KBM-7 (cell line): ENCODE results near the gene SLC9A8.

Experiments
- DNase-seq: peaks from one replicate; pipeline ENCODE4 v3.0.0-alpha.2; 2015
- in situ Hi-C: fragments of 300-500 bp; cut with MboI; formaldehyde crosslinking; loops from 2 replicates; pipeline ENCODE4 v1.14.3; 2020; ENCODE audit warnings: low sequenced_read_pairs, low pct_unique_long_range_greater_than_20kb, mixed read lengths

Gene SLC9A8

GRCh38 chr20:49904440-49905214, 92.0 kb downstream of the SLC9A8 start:
- DNase-seq = no peak
- in situ Hi-C loops = no loop called here

- no peak for DNase-seq
- in situ Hi-C loops = no loop called here
Measured at GRCh38 chr20:49905415-49906091, 92.9 kb downstream of the SLC9A8 start.

DNA sequence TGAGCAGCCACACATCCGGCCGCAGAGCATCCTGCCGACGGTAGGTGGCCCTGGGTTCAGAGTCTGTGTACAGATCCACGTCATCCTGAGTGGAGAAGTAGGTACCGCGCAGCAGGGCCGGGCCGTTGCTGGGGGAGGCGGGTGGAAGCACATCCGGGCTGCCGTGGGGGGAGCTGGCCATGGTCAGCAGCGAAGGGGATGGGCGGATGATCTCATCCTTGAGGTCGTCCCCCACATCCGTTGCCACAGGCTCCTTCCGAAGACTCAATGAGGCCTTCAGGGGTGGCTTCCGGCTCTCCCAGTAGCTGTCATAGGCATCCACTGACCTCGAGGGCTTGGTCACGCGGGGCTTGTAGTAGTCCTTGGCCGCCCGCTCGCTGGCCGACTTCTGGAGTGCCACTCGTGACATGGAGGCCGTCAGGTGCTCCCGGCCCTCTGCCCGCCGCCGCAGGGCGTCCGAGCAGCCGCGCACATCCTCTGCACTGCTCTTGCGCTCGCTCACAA, 93.5 kb downstream of the SLC9A8 start:
- in situ Hi-C loops = no loop called here
- DNase-seq = no peak

DNA sequence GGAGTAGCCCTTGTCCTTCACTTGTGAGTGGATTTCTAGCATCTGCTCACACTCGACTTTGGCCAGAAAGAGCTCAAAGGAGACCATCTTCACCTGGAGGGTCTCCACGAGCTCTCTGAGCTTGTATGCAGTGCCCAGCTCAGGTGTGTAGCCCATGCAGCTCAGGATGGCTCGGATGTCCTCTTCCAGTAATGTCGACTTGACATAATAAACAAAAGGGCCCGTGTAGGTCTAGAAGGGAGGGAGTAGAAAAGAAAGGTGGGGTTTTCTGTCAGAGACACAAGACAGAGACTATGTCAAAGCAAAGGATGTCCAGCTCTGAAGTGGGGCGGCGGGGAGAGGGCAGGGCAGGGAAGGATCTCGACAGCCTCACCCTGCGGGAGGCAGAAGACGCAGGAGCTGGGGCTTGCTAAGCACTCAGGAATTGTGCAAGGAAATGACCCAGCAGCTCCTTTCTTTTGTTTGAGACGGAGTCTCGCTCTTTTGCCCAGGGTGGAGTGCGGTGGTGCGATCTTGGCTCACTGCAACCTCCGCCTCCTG, 94.1 kb downstream of the SLC9A8 start:
- in situ Hi-C loops = no loop called here
- DNase-seq = no peak

GRCh38 chr20:49907405-49908257, 95.0 kb downstream of the SLC9A8 start:
- in situ Hi-C loops = no loop called here
- no peak for DNase-seq

DNA sequence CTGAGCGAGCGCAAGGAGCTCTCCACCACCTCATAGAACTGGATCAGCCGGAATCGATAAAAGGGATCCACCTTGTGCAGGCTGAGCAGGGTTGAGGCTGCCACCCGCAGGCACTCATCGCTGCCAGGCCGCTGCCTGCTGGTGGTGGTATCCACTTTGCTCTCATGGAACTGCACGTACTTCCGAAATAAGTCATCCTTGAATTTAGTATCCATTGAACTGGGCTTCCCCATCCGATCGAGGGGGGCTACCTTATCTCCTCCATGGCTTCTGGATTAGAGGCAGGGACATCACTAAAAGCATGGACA, 95.6 kb downstream of the SLC9A8 start:
- no peak for DNase-seq
- in situ Hi-C loops = no loop called here

DNA sequence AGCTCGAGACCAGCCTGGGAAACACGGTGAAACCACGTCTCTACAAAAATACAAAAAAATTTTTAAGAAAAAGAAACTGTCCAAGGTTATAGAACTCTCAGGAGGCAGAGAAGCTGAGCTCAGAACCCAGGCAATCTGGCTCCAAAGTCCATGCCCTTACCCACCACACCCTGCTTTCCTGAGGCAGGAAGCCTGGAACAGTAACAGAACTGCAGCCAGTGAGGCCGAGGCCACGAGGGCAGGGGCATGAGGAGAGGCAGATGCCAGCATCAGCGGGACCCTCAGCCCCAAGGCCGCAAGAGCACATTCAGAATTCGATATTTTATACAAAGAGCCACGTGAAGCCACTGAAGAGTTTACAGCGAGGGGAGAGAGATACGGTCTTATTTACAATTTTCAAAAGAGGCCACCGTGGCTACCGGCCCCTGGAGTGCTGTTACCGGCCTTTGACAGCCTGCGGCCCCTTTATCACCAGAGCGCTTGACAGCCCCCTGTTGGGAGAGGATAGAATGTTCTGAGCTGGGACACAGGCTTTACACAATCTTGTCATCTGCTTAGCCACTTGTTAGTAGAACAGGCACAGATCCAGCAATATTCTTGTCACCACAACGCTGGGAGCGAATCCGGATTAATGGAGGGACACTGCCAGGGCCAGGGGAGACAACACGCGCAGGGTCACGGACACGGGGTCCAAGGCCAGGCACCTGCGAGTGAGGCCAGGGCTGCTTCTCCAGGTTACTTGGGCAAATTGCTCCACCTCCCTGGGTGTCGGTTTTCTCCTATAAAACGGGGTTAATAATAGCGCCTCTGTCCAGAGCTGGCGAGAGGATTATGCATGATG, 97.1 kb downstream of the SLC9A8 start:
- no peak for DNase-seq
- in situ Hi-C loops = no loop called here

GRCh38 chr20:49910340-49910706, 97.7 kb downstream of the SLC9A8 start:
- in situ Hi-C loops = no loop called here
- DNase-seq = no peak

GRCh38 chr20:49913399-49914047, 100.9 kb downstream of the SLC9A8 start:
- in situ Hi-C loops = no loop called here
- DNase-seq = no peak

DNA sequence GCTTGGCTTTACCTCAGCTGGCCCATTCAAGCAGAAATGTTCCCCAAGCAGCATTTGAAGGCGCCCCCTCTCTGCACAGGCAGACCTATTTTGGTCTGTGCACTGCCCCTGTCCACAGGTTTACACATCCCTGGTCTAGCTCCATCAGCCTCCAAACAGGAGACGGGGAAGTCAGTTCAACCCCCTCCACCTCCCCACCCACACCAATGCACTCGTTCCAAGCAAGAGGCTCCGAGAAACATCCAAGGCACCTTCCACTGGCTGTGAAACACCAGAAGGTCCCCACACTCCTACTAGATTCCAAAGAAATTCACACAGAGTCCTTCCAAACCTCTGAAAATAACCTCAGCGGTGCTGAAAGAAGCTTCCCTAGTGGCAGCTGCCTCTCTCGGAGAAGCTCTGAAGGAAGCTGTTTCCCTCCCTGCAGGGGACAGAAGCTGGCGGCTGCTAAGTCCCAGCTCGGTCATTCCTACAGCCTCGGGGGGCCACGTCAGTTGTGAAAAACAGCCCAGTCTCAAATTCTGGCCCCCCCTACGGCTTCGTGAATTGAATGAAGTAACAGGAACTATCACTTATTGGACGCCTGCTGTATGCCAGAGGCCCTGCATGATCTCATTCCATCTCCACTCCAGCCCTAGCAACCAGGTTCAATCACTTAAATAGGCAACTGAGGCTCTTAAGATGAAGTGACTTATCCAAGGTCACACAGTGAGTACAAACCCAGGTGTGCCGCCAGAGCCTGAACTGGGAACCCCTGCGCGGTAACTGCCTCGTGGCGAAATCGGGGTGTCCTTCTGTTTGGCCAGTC, 101.9 kb downstream of the SLC9A8 start:
- in situ Hi-C loops = no loop called here
- peak; percentile 36 for DNase-seq

DNA sequence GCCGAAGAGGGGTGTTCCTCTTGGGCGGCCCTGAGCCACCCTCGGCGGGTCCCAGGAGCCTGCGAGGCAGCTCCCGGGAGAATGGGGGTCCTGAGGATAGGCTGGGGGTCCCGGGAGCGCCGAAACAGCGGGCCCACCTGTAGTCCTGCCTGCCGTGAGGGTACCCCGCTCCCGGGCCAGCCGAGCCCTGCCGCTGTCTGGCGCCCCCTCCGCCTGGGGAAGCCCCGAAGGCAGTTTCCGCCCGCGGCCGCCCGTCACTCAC, 102.4 kb downstream of the SLC9A8 start:
- no peak for DNase-seq
- in situ Hi-C loops = no loop called here

DNA sequence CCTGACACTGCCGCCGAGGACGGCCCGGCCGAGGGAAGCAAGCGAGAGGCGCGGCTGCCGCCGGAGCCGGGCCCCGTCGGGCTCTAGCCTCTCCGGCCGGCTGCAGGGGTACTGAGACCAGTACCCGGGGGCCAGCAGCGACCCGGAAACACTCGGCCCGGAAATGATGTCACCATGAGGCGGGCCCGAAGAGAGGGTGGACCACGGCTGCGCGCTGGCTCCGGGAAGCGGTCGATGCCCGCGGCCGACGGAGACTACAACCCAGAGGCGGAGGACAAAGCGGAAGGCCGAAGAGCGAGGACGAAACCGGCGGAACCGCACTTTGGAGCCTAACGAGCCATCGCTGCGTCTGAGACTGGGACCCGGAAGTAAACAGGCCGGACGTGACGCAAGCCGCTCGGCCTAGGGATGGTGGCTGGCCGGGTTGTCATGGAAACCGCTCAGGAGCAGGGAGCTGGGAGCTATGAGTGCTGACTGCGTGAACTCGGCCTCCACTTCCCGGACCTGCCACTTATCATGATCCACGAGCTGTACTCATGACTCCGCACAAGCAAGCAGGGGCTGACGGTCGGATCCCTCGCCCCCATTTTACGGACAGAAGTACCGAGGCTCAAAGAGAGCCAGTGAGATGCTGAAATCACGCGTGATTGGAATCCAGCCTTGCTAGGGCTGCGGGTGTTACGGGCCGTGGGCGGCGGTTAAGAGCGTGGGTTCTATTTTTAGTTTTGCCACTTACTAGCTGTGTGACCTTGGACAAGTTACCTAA, 102.9 kb downstream of the SLC9A8 start, which contains the start of gene SPATA2:
Gene SPATA2, minus strand, starts transcription at position 150 of the 766 bp plus-strand sequence. CDS start 7,039 bp downstream, outside the sequence.
- peak; percentile 95 for DNase-seq
- in situ Hi-C loops = no loop called here

GRCh38 chr20:49916146-49917002, 103.7 kb downstream of the SLC9A8 start:
- in situ Hi-C loops = no loop called here
- no peak for DNase-seq

DNA sequence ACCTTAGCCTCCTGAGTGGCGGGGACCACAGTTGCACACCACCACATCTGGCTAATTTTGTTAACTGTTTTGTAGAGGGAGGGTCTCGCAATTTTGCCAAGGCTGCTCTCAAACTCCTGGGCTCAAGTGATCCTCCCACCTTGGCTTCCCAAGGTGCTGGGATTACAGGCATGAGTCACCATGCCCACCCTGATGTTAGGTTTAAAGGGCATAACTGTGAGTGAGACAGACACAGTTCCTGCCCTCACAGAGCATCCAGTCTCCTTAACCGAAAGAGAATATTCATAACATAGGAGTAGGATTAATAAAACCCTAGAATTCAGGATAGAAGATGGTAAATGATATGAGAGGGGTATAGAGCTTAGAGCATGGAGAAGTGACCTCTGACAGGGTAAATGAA, 105.8 kb downstream of the SLC9A8 start:
- DNase-seq = no peak
- in situ Hi-C loops = no loop called here

GRCh38 chr20:49919009-49919408, 106.4 kb downstream of the SLC9A8 start:
- in situ Hi-C loops = no loop called here
- DNase-seq = no peak

GRCh38 chr20:49919461-49919860, 106.8 kb downstream of the SLC9A8 start:
- no peak for DNase-seq
- in situ Hi-C loops = no loop called here
